Fibroblast of peridontal ligament (primary cell): ENCODE measurements around the gene ADAMTS7.
"Not testable (repeated sequence)": the region's sequence is repeated elsewhere in the genome, so short reads cannot be mapped to it uniquely, and the experiment has no call there.

Source experiments
- DNase-seq: peaks from one replicate; pipeline ENCODE4 v3.0.0-alpha.2; 2010; ENCODE audit errors: extremely low read depth

Gene ADAMTS7

DNA sequence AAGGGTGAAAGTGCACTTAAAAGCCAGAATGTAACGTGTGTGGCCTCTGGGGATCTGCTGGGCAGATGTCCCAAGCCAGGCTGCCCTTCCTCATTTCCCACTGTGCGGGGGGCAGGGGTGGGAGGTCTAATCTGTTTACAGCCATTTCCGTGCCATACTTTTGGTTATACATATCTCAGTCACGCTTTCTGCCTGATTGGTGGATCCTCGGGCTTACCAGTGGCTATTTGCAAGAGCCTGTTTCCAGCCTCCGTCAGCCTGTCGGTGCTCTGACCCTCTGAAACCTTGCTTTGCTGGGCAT is 58.0 kb downstream of the ADAMTS7 start:
- DNase-seq, result not testable (repeated sequence)

DNA sequence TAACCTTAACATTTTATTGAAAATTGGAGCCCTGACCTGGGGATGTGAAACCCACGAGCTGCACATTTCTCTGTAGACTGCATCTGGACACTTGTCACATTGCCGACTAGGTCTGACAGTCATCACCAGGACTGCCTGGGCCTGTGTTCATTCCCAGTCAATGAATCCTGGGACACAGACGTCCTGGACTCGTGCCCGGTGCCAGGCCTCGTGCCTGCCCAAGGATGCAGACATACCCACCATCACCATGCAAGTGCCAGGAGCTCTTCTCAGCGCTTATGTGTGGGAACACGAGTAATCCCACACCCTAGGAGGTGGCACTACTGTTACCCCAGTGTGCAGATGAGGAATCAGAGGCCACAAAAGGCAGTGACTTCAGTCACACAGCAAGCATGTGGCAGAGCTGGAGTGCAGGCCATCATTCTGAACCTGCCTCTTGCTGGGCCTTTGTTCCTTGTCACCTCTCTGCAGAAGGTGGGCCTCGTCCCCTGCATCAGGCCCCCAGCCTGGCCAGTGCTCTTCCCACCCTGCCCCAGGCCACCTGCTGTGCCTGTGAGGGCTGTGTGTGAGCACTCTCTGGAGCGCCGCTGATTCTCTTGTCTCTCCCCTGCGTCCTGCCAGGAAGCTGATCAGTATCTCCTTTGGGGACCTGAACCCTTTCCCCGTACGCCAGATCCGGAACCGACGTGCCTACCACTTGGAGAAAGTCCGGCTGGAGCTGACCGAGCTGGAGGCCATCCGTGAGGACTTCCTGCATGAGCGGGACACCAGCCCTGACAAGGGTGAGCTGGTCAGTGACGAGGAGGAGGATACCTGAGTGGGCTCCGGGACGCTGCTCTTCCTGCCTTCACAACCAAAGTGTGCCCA is 58.5 kb downstream of the ADAMTS7 start:
- DNase-seq, result no peak

DNA sequence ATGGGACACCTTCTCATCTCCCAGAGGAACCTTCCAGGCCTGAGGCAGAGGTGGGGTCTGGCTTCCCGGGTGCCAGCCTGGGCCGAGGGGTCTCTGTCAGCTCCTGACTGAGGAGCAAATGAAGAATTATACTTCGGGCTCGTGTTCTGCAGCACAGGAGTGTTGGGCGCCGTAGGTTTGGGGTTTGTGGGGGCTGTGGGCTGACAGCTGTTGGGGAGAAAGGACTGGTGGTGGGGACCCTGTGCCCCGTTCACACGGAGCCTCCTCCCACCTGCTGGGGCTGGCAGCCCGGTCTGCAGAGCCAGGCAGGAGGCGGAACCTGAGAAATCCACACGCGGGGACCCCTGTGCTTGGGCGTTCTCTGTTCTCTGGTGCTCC is 59.7 kb downstream of the ADAMTS7 start:
- no peak for DNase-seq

DNA sequence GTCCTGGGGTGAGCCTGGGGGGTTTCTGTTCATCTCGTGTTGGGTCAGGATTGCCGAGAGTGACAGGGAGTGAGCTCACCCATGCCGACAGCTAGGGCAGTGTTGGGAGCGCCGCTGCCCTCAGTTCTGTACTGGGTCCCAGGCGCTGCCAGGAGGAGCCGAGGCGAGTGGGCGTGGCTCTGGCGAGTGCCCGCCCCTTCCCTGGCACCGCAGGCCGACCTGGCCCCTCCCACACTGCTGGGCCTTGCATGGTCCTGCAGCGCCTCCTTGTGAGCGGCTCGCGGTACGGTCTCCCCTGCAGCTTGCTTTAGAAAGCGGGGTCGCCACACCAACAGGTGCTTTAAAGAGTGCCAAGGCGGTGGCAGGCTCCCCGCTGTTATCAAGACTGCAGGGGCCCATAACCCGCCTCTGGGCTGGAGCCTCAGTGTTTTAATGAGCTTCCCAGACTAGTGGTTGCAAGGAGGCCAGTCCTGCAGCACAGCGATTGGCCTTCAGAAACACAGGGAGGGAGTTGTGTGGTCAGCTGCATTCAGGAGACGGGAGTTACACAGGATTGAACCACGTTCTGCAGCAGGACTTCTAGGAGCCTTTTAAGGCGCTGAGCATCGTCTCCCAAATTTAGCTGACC is 60.2 kb downstream of the ADAMTS7 start:
- peak; percentile 80 for DNase-seq

DNA sequence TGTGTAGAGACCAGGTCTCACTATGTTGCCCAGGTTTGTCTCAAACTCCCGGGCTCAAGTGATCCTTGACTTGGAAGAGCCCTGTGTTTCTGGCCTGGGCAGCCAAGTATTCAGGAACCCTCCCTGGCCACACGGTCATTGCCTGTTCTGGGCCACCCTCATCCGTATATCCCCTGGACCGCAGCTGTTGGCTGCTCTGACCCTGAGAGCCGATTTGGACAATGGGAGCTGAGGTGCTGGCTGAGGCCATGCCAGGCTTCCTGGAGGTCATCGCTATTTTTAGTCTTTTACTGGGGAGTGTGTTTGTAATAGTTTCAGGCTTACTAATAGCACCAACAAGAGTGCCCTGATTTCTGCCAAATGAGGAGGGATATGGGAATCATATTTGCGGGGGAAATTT is 60.7 kb downstream of the ADAMTS7 start:
- no peak for DNase-seq

DNA sequence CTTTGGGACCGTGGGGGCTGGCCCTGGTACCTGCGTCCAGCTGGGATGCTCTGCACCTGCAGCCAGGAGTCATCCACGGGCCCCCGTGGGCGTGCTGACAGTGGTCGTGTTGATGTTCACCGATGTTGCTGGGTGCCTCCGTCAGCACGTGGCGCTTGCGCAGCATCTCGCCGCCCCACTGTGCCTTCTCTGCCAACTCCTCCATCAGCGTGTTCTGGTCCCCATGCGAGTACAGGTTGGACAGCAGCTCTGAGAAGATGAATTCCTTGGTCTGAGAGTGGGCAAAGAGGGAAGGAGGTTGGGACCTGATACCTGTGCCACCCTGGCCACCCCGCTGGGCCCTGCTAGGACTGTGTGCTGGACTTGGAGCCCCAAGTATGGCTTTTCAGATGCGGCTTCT is 61.4 kb downstream of the ADAMTS7 start:
- DNase-seq, result no peak

DNA sequence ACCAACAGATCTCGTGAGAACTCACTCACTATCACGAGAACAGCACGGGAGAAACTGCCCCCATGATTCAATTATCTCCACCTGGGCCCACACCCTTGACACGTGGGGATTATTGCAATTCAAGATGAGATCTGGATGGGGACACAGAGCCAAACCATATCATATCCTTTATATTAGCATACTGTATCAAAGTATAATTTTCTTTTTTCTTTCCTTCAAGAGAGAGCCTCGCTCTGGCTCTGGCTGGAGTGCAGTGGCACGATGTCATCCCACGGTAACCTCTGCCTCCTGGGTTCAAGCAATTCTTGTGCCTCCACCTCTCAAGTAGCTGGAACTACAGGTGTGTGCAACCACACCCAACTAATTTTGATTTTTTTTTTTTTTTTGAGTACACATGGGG is 63.4 kb downstream of the ADAMTS7 start:
- not testable (repeated sequence) for DNase-seq

DNA sequence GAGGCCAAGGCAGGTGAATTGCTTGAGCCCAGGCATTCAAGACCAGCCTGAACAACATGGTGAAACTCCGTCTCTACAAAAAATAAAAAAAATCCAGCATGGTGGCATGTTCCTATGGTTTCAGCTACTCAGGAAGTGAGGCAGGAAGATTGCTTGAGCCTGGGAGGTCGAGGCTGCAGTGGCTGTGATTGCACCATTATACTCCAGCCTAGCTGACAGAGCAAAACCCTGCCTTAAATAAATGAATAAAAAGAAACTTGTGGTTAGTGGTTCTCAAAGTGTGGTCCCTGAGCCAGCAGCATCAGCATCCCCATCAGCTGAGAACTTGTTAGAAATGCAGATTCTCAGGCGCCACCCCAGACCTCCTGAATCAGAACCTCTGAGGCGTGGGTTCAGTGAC is 69.6 kb downstream of the ADAMTS7 start:
- DNase-seq, result not testable (repeated sequence)

DNA sequence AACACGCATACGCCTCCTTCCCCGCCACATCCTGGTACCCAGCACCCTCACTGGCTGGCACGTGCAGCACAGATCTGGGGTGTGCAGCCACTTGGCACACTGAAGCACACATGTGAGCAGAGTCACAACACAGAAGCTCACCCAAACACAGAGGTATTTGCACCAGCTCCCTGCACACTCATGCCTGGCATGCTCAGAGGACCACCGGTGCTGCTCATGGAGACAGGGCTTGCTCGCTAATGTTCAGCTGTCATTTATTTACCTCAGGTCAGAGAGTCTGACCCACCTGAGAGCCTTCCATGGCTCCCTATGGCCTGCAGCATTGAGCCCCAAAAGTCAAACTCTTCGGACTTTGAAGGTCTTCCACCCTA is 70.4 kb downstream of the ADAMTS7 start:
- no peak for DNase-seq

DNA sequence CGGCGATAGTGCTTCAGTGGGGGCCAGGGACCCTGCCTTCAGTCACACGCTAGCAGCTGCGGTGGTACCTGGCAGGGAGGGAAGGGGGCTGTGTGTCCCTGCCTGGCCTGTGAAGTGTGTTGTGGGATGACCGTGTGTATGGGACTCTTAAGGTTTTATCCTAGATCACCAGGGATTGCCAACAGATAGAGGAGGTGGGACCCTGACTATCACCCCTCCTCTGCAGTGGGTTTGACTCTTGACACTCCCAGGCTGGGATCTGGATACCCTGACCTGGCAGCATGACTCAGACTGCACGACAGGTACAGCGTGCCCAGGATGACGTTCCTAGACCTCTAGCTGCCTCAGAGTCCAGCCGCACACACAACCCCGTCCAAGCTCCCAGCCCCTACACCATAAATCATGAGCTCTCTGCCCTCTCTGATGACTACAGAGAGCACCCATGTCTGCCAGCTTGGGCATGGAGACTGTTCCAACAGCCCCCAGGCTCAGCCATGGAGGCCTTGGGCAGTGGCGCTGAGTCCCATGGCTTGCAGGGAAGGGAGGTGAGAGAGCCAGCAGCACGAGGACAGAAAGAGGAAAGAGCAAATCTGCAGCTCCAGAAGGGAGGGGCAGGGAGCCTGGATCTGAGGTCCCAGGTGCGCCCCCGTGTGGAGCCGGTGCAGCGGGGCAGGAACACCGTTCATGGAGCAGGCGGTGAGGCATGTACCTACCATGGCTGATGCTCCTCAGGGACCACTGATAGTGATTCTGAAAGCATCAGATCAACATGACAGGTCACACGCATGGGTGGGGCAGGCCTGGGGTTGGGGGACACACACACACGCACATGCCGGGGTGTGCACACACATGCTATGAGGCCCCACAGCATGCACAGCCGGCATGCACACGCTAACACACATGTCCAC is 71.0 kb downstream of the ADAMTS7 start:
- no peak for DNase-seq

DNA sequence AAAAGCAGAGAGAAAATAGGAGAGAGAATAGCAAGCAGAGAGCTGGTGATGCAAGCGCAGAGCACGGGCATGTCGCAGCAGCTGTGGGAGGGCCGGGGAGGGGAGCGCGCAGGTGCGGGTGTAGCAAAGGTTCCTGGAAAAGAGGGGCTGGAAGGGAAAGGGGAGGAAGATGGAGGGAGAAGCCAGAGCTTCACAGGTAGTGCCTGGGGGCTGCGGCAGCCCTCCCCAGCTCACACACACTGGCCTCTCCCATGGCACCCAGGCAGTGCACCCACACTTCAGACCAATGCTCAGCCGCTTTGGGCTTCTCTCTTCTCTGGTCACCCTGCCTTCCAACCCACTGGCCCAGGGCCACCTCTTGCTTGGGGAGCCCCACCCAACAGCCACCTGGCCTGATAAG is 72.1 kb downstream of the ADAMTS7 start:
- DNase-seq, result no peak

DNA sequence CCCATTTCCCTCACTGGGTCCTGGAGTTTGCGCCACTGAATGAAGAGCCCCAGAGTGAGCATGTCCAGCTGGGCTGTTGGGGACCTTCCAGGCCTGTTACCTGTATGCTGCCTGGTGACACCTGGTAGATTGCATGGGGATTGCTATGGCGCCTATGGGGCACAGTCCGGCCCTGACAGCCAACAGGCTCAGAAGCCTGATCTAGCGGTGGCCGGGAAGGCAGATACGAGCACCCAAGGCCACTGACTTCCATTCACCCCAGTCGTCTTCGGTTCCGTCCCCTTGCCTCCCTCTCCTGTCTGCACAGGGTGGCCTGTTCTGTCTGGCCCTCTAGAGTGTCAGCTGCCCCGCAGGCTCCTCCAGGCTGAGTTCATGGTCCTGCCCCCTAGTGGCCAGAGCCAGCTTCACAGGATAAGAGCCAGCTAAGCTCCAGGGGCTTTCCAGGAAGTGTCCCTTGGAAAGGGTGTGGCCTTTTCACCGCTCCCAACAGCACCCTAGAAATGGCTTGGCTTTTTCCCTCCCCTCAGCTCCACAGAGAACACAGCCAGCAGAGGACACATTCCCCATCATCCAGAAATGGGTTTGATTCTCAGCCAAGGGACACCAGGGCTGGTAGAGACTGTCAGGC is 73.2 kb downstream of the ADAMTS7 start:
- DNase-seq, result not testable (repeated sequence)

DNA sequence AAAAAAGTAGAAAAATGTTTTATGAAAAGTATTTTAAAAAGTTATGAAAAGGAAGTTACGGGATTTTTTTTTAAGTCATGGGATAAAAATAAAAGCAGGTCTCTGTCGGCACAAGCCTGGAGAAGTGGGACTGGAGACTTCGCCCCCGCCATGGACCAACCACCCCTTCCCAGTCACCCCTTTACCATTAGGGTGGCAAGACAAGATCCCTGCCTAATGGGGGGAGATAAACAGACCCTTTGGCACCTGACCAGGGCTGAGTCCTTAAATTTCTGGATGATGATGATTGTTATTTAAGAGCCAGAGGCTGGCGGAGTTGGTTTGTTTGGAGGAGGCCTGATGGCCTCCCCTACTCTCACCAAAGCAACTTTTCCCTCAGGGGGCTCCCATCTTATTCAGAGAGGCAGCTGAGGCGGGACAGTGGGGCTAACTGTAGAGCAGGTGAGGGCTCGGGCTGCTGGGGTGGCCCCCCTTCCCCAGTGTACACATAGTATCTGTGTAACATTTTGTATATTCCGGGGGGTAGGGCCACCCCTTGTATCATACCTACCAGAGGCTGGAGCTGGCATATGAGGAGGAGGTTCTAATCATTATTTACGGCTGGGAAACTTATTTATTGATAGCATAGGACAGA is 74.0 kb downstream of the ADAMTS7 start:
- no peak for DNase-seq

DNA sequence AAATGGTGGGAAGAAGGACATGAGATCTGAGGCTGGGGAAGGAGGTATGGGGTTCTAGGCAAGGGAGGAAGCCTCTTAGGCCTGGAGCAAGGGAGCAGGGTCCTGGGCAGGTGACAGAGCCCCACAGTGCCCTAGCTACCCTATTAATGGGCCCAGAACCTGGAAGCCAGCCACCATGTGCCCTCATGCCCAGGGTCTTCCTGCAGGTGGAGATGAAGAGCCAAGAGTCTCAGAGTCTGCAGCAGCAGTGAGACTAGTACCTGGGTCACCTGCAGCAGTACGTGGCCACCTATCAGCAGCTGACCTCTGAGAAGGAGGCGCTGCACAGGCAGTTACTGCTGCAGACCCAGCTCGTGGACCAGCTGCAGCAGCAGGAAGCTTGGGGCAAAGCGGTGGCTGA is 75.0 kb downstream of the ADAMTS7 start:
- DNase-seq, result not testable (repeated sequence)

DNA sequence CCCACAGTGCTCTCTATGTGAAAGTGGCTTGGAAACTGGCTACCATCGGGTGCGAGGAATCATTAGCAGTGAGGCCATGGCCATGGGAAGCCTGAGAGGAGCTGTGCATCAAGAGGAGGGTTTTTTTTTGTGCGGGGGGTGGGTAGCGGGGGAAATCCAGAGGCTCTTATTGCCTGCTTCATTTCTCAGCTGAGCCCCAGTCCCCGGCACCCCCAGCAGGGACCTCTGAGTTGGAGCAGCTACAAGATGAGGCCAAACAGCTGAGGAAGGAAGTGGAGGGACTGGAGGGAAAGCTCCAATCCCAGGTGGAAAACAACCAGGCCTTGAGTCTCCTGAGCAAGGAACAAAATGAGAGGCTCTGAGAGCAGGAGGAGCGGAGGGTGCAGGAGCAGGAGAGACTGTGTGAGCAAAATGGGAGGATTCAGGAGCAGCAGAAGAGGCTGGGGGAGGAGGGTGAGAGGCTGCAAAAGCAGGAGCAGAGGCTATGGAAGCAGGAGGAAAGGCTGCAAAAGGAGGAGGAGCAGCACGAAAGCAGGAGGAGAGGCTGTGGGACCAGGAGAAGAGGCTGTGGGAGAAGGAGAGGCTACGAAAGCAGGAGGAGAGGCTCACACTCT is 76.7 kb downstream of the ADAMTS7 start:
- no peak for DNase-seq

DNA sequence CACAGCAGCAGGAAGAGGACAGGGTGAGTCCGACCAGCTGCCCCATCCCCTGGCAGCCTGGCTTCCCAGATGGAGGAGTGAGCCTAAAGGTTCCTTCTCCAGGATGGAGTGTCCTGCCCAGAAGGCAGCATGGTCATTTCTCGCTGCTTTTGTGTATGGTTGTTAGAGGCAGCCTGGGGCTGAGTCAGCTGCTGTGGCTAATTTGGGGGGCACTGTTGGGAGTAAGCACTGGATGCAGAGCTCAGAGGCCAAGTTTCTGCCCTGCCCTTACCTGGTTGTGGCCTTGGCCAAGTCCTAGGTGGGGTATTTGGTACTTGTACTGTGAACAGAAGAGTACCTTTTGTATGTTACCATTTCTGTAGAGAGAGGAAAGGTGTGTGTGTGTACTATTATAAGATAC is 78.6 kb downstream of the ADAMTS7 start:
- DNase-seq, result no peak

DNA sequence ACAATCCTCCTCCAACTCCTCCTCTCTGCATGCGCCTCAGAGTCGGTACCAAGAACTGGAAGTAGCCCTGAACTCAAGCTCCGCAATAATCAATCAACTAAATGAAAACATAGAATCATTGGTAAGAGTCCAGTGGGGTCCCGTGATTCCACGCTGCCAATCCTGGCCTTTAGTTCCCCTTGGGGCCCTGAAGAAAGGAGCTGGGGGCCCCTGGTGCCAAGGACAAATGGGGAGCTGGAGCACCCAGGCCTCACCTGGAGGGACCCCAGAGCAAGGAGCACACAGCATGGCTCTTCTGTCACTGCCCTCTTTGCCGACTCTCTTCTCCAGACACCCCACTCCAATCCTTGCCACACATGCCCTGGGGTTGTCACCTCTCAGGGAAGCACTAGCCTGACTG is 80.3 kb downstream of the ADAMTS7 start:
- DNase-seq, result no peak

DNA sequence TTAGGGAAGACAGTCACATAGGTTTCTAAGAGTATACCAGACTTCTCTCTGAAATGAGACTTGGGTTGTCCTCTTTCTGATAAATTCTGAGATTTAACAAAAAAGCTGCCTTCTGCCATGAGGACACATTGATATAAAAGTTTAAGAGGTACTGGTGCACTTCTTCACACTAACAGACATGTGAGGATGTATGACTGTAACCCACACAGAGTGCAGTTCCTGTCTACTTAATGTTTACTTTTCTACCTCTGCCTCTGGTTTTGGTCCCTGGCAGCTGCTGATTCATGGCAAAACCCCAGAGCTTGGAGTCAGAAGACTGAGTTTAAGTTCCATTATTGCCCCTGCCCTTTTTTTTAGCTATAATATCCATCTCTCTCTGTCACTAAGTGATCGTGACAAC is 82.8 kb downstream of the ADAMTS7 start:
- not testable (repeated sequence) for DNase-seq

DNA sequence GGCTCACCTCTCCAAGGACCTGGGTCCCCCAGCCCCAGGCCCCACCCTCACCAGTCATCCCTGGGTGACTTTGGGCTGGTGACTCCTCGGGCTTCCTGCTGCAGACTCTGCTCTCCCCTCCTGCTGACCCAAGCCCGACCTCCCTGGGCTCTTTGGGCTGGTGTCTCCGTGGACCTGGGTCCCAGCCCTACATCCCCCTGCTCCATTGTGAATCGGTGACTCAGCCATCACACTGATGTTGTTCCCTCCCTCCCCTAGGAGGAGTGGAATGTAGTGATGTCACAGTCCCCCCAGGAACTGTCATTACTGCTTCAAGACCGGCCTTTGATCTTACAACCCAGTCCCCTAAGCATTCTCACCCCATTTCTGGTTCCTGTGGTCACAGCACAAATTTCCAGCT is 83.7 kb downstream of the ADAMTS7 start:
- DNase-seq, result no peak

DNA sequence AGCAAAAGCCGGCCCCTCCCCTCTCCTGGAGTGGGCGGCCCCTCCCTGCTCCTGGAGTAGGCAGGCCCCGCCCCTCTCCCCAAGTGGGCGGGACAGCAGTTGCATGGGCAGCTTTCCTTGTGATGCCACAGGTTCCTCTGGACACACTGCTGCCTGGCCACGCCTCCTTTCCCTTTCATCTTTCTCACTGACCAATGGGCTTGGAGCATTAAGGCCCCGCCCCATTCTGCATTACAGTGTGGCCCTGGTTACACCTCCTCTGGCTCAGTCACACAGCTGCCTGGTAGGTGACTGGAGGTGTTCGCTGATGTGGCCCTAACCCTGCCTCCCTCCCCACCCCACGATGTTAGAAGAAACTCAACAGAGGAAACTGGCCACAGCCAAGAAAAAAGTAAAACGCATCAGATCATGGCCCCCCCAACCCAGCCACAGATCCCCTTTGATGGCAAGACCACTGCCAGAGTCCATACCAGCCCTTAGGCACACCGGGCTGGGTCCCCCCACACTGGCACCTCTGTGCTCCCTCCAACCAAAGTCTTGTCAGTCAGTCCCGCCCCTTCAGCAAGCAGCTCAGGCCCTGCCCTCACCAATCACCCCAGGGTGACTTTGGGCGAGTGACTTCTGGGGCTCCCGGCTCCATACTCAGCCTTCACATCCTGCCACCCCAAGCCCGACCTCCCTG is 84.3 kb downstream of the ADAMTS7 start:
- DNase-seq, result no peak
